Trophoblast cell (in vitro differentiated cells and primary cell): ENCODE results near the gene KANSL1.

Source experiments
- DNase-seq, 2 donors: peaks; one replicate each; pipeline ENCODE4 v3.0.0-alpha.2; 2016
- H2AFZ ChIP-seq: 2 replicates; pipeline ENCODE4 v1.6.1; 2013; ENCODE audit warnings: low read length, moderate library complexity, mild to moderate bottlenecking; ENCODE audit not compliant: insufficient read depth, poor library complexity
- H2AK5ac ChIP-seq: 2 replicates; pipeline ENCODE4 v1.6.1; 2013; ENCODE audit warnings: mild to moderate bottlenecking, low read length
- H2BK120ac ChIP-seq: 2 replicates; pipeline ENCODE4 v1.6.1; 2013; ENCODE audit warnings: low read length, mild to moderate bottlenecking, moderate library complexity; ENCODE audit not compliant: insufficient read depth, poor library complexity
- H2BK12ac ChIP-seq: 2 replicates; pipeline ENCODE4 v1.6.1; 2013; ENCODE audit warnings: mild to moderate bottlenecking, low read length, moderate library complexity
- H2BK5ac ChIP-seq: 2 replicates; pipeline ENCODE4 v1.6.1; 2013; ENCODE audit warnings: low read length, low read depth, moderate library complexity, mild to moderate bottlenecking; ENCODE audit not compliant: poor library complexity
- H3K14ac ChIP-seq: 2 replicates; pipeline ENCODE4 v1.6.1; 2013; ENCODE audit warnings: mild to moderate bottlenecking, low read length
- H3K18ac ChIP-seq: 2 replicates; pipeline ENCODE4 v1.6.1; 2013; ENCODE audit warnings: mild to moderate bottlenecking, low read length
- H3K23ac ChIP-seq: 2 replicates; pipeline ENCODE4 v1.6.1; 2013; ENCODE audit warnings: low read length
- H3K27ac ChIP-seq: 2 replicates; pipeline ENCODE4 v1.5.1; 2013; ENCODE audit warnings: low read depth, mild to moderate bottlenecking, inconsistent platforms, low read length, moderate library complexity
- H3K27me3 ChIP-seq: 2 replicates; pipeline ENCODE4 v1.6.1; 2013; ENCODE audit warnings: inconsistent platforms, mild to moderate bottlenecking, low read length, moderate library complexity; ENCODE audit not compliant: insufficient read depth
- H3K36me3 ChIP-seq, 2 experiments: 1 replicate in 1 of 2; 2 replicates in 1 of 2; pipeline ENCODE4 v1.6.1; 2013; ENCODE audit warnings: low read length in 2 of 2, mild to moderate bottlenecking in 2 of 2, moderate library complexity in 1 of 2; ENCODE audit not compliant: insufficient read depth in 2 of 2, control insufficient read depth in 1 of 2
- H3K4ac ChIP-seq: 2 replicates; pipeline ENCODE4 v1.6.1; 2013; ENCODE audit warnings: low read depth, mild to moderate bottlenecking, low read length, moderate library complexity
- H3K4me1 ChIP-seq, 2 experiments: 1 replicate in 1 of 2; 2 replicates in 1 of 2; pipeline ENCODE4 v1.6.1; 2013; ENCODE audit warnings: low read length in 2 of 2, mild to moderate bottlenecking in 2 of 2, moderate library complexity in 1 of 2; ENCODE audit not compliant: insufficient read depth in 2 of 2, control insufficient read depth in 1 of 2
- H3K4me2 ChIP-seq: 2 replicates; pipeline ENCODE4 v1.6.1; 2013; ENCODE audit warnings: inconsistent platforms, mild to moderate bottlenecking, low read length, moderate library complexity
- H3K4me3 ChIP-seq: 2 replicates; pipeline ENCODE4 v1.5.1; 2013; ENCODE audit warnings: mild to moderate bottlenecking, low read depth, low read length, inconsistent platforms
- H3K79me1 ChIP-seq: one replicate; pipeline ENCODE4 v1.6.1; 2013; ENCODE audit warnings: low read length
- H3K79me2 ChIP-seq: 2 replicates; pipeline ENCODE4 v1.6.1; 2013; ENCODE audit warnings: low read length, mild to moderate bottlenecking; ENCODE audit not compliant: control insufficient read depth, insufficient read depth, poor library complexity
- H3K9ac ChIP-seq: 2 replicates; pipeline ENCODE4 v1.6.1; 2013; ENCODE audit warnings: mild to moderate bottlenecking, low read length
- H3K9me3 ChIP-seq: 2 replicates; pipeline ENCODE4 v1.6.1; 2013; ENCODE audit warnings: low read depth, mild to moderate bottlenecking, control low read depth, inconsistent platforms, low read length; ENCODE audit not compliant: insufficient read depth
- H4K12ac ChIP-seq: 2 replicates; pipeline ENCODE4 v1.6.1; 2013; ENCODE audit warnings: low read depth, mild to moderate bottlenecking, low read length, moderate library complexity
- H4K8ac ChIP-seq: 2 replicates; pipeline ENCODE4 v1.6.1; 2013; ENCODE audit warnings: low read depth, mild to moderate bottlenecking, low read length, moderate library complexity
- H4K91ac ChIP-seq: one replicate; pipeline ENCODE4 v1.6.1; 2013; ENCODE audit warnings: low read depth, mild to moderate bottlenecking, low read length, moderate library complexity
- WGBS: extraction: QIAGEN DNeasy Blood & Tissue Kit; methylation state at CpG from one replicate; pipeline ENCODE4 v1.1.7; 2013; ENCODE audit warnings: missing lambda C conversion rate; ENCODE audit not compliant: insufficient read length, insufficient coverage; ENCODE audit errors: extremely low coverage; 5-methylcytosine and 5-hydroxymethylcytosine counted together

The KANSL1 gene

GRCh38 chr17:46010597-46011186 is 182.5 kb downstream of the KANSL1 start:
- Histone ChIP-seq H4K8ac (no peak overlapping the region), H3K4me1 (peaks cover 10 to 17% of the 10 kb centered on the region in 2 experiments), H3K4me3 (no peak overlapping the region), H3K79me1 (no peaks in the 10 kb centered on the region), H3K9ac (no peak overlapping the region), H3K4ac (no peak overlapping the region), H2BK120ac (no peak overlapping the region), H3K9me3 (no peaks in the 10 kb centered on the region), H4K91ac (no peak overlapping the region), H3K4me2 (no peak overlapping the region), H3K36me3 (no peaks in the 10 kb centered on the region), H3K18ac (no peak overlapping the region), H3K27ac (no peak overlapping the region), H2AFZ (no peak overlapping the region), H3K23ac (no peak overlapping the region), H2AK5ac (no peak overlapping the region), H2BK5ac (no peak overlapping the region), H2BK12ac (no peak overlapping the region), H3K79me2 (no peaks in the 10 kb centered on the region), H3K14ac (no peak overlapping the region), H4K12ac (no peak overlapping the region), H3K27me3 (no peaks in the 10 kb centered on the region)
- no CpG with 5 or more reads among the region's 16 CpGs for WGBS
- peak; percentile 86 to 92 for DNase-seq

GRCh38 chr17:46009681-46010596 is 183.3 kb downstream of the KANSL1 start:
- H3K18ac ChIP-seq, result no peak overlapping the region
- H2AK5ac ChIP-seq, result no peak overlapping the region
- H3K27ac ChIP-seq, result no peak overlapping the region
- WGBS, result no CpG with 5 or more reads among the region's 33 CpGs
- H3K79me1 ChIP-seq, result no peaks in the 10 kb centered on the region
- no peaks in the 10 kb centered on the region for H3K9me3 ChIP-seq
- no peak overlapping the region for H2BK12ac ChIP-seq
- no peak overlapping the region for H3K14ac ChIP-seq
- no peak overlapping the region for H3K23ac ChIP-seq
- no peak overlapping the region for H3K4ac ChIP-seq
- no peaks in the 10 kb centered on the region for H3K27me3 ChIP-seq
- H3K4me2 ChIP-seq, result no peak overlapping the region
- H3K9ac ChIP-seq, result no peak overlapping the region
- no peak overlapping the region for H2AFZ ChIP-seq
- H2BK5ac ChIP-seq, result no peak overlapping the region
- H3K36me3 ChIP-seq, result no peaks in the 10 kb centered on the region
- no peak overlapping the region for H2BK120ac ChIP-seq
- no peak overlapping the region for H3K4me3 ChIP-seq
- no peak overlapping the region for H4K91ac ChIP-seq
- no peak overlapping the region for H4K8ac ChIP-seq
- H4K12ac ChIP-seq, result no peak overlapping the region
- H3K4me1 ChIP-seq, result peaks cover 10 to 17% of the 10 kb centered on the region in 2 experiments
- peak; percentile 95 to 96 for DNase-seq
- H3K79me2 ChIP-seq, result no peaks in the 10 kb centered on the region

GRCh38 chr17:46008591-46008990 is 184.6 kb downstream of the KANSL1 start:
- DNase-seq, result no peak
- Histone ChIP-seq H3K4me1 (peaks cover 5 to 11% of the 10 kb centered on the region in 2 experiments), H2BK5ac (no peak overlapping the region), H3K4me2 (no peak overlapping the region), H3K18ac (no peak overlapping the region), H4K91ac (no peak overlapping the region), H3K36me3 (no peaks in the 10 kb centered on the region), H3K9ac (no peak overlapping the region), H3K14ac (no peak overlapping the region), H2BK120ac (no peak overlapping the region), H3K27me3 (no peaks in the 10 kb centered on the region), H3K4ac (no peak overlapping the region), H2AK5ac (no peak overlapping the region), H2BK12ac (no peak overlapping the region), H3K27ac (no peak overlapping the region), H3K4me3 (no peak overlapping the region), H4K12ac (no peak overlapping the region), H3K9me3 (peaks cover 2% of the 10 kb centered on the region), H3K79me1 (no peaks in the 10 kb centered on the region), H2AFZ (no peak overlapping the region), H3K23ac (no peak overlapping the region), H4K8ac (no peak overlapping the region), H3K79me2 (no peaks in the 10 kb centered on the region)
- no CpG with 5 or more reads among the region's 9 CpGs for WGBS

- no peak overlapping the region for H2BK12ac ChIP-seq
These were observed 185.7 kb downstream of the KANSL1 start for GRCh38 chr17:46007461-46007965.

More at GRCh38 chr17:46007461-46007965, 185.7 kb downstream of the KANSL1 start:
- Histone ChIP-seq H3K23ac (no peak overlapping the region), H4K8ac (no peak overlapping the region), H3K4me2 (no peak overlapping the region), H4K12ac (no peak overlapping the region), H3K27me3 (no peaks in the 10 kb centered on the region), H3K9ac (no peak overlapping the region), H3K14ac (no peak overlapping the region), H4K91ac (no peak overlapping the region), H3K9me3 (peaks cover 2% of the 10 kb centered on the region), H3K4ac (no peak overlapping the region), H3K79me1 (no peaks in the 10 kb centered on the region), H3K27ac (no peak overlapping the region), H2BK5ac (no peak overlapping the region), H2BK120ac (no peak overlapping the region), H3K4me1 (peaks cover 0 to 5% of the 10 kb centered on the region in 2 experiments), H3K4me3 (no peak overlapping the region), H2AFZ (no peak overlapping the region), H2AK5ac (no peak overlapping the region), H3K79me2 (no peaks in the 10 kb centered on the region), H3K36me3 (no peaks in the 10 kb centered on the region), H3K18ac (no peak overlapping the region)
- WGBS, result no CpG with 5 or more reads among the region's 2 CpGs
- peak in 1 of 2 donors; percentile 38 for DNase-seq
